ENCODE measurements around the gene TRANK1. TPM values are rescaled to one million over a fixed set of nuclear protein-coding genes. Genes with fewer than 3 reads are reported as not detected.
A peak's percentile ranks its signal among the peaks of the same experiment; 100 is the strongest.

Gene TRANK1
- total and polyA plus RNA-seq, 2 of the 8 experiments (the other 6 are each of a cell fraction or from before 2014, with no cell fraction given), result 2.9 to 8.8 TPM

DNA sequence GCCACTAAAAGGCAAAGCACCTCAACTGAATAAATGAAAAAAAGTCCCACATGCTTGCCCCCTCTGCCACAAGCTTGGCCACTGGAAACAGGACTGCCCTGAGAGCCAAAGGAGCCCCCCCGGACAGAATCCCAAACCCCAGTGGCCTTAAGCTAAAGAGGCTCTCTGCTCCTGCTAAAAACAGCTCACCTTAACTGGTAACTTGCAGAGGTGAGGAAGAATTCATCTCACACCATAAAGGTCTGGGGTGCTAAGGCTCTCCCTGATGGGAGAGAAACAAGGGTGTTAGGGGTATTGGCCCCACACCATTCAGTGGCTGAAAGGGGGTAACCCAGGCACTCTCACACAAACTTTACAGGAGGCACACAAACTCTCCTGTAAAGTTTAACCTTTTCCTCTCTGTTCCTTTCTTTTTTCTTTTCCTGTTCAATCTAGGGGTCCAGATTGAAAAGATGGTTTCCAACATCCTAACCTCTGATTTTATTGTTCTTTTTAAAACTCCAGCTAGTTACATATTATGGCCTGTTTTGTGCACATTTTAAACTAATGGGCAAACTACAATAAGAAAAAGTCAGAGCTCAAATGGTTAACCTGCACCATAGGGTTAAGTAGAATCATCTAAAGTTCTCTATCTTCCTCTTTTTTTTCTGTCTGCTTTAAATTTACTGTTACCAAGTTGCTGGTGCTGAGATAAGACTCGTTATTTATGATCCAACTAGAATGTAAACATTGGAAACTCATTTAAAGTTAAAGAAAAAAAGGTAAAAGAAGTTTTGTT is 19.9 kb downstream of the TRANK1 start:
- FAIRE-seq (no peak), DNase-seq (ENCODE audit: low read depth in 1 of 2, low spot score in 2 of 2) (no peak)
- Histone ChIP-seq H4K8ac (ENCODE audit: extremely low read depth, insufficient read depth, low read length) (no peak overlapping the region), H3K27ac (ENCODE audit: low read depth, low read length) (no peak overlapping the region), H2AK5ac (ENCODE audit: low read depth, low read length) (no peak overlapping the region), H4K20me1 (replicated peaks in 1 of 2; ENCODE audit: control insufficient read depth in 1 of 2, insufficient read depth in 2 of 2, low read length in 2 of 2) (no peaks in the 10 kb centered on the region), H2BK15ac (ENCODE audit: low read length) (no peak overlapping the region), H3K79me2 (ENCODE audit: control insufficient read depth in 1 of 2, insufficient read depth in 2 of 2, low read length in 2 of 2) (no peaks in the 10 kb centered on the region), H3K56ac (replicated peaks; ENCODE audit: insufficient read length, low read depth, low read length) (no peak overlapping the region), H3K9ac (replicated peaks in 1 of 4; ENCODE audit: extremely low read depth in 1 of 4, low read depth in 3 of 4, low read length in 3 of 4) (no peak overlapping the region), H3K4me1 (replicated peaks in 1 of 4; ENCODE audit: control insufficient read depth in 3 of 4, insufficient read depth in 4 of 4, low read length in 3 of 4) (peaks cover 0 to 4% (median 0%) of the 10 kb centered on the region in 4 experiments; a peak in 1 of 7 replicates), H3K79me1 (ENCODE audit: low read depth, low read length) (no peaks in the 10 kb centered on the region), H4K5ac (ENCODE audit: insufficient read length, low read depth, low read length) (no peak overlapping the region), H2BK12ac (ENCODE audit: low read depth, low read length) (no peak overlapping the region), H3K23me2 (ENCODE audit: low read depth, low read length) (no peaks in the 10 kb centered on the region), H4K91ac (replicated peaks; ENCODE audit: insufficient read length, low read length) (no peak overlapping the region), H3K4me2 (ENCODE audit: insufficient read depth in 1 of 2, low read depth in 2 of 2, low read length in 2 of 2) (peak overlapping the region; percentile 5 to 54; a peak in 1 of 4 replicates), H3K9me3 (ENCODE audit: insufficient read depth in 2 of 2, low read depth in 1 of 2, low read length in 1 of 2) (no peaks in the 10 kb centered on the region), H3K18ac (ENCODE audit: extremely low read depth, low read length) (no peak overlapping the region), H3K27me3 (replicated peaks in 1 of 4; ENCODE audit: control insufficient read depth in 3 of 4, extremely low read depth in 1 of 4, insufficient read depth in 3 of 4, low read length in 3 of 4) (no peaks in the 10 kb centered on the region), H2AFZ (ENCODE audit: low read length) (peak overlapping the region; percentile 68; the same call in 1 of the 2 replicates), H3K14ac (ENCODE audit: insufficient read length) (no peak overlapping the region), H3K36me3 (ENCODE audit: control insufficient read depth in 2 of 4, insufficient read depth in 4 of 4, low read length in 3 of 4) (no peaks in the 10 kb centered on the region), H2BK20ac (ENCODE audit: low read length) (no peak overlapping the region), H3K23ac (ENCODE audit: insufficient read length) (no peak overlapping the region), H3K4ac (replicated peaks; ENCODE audit: insufficient read length, low read depth, low read length) (no peak overlapping the region), H2BK5ac (ENCODE audit: low read depth, low read length) (no peak overlapping the region), H2BK120ac (replicated peaks; ENCODE audit: low read depth, low read length) (no peak overlapping the region), H3K4me3 (ENCODE audit: extremely low read depth in 1 of 4, insufficient read depth in 2 of 4, low read depth in 3 of 4, low read length in 4 of 4) (peak overlapping the region in 1 of 4 experiments; percentile 13; a peak in 1 of 8 replicates)
- WGBS, 2 experiments (ENCODE audit: extremely low coverage in 1 of 2, insufficient coverage in 1 of 2, insufficient read length in 1 of 2, insufficient replicate concordance in 2 of 2, low coverage in 1 of 2, low lambda C conversion rate in 2 of 2, missing lambda C conversion rate in 1 of 2), result 70% methylated on average over 2 of the region's 2 CpGs; no CpG with 5 or more reads in 1 of the 2 experiments
- ChIA-PET POLR2A (ENCODE audit: partially characterized antibody) (interaction anchor here (0.7 to 1.7 kb wide), 4 partner anchors 9 to 114 kb away, joined by 3 to 4 read pairs (median 4); partner anchors contain the start of gene TRANK1), CTCF (ENCODE audit: partially characterized antibody) (interaction anchor here (0.7 to 7.7 kb wide), 5 partner anchors 12 to 111 kb away, joined by 3 to 62 read pairs (median 8); no protein-coding TSS in a partner anchor)
- no peak for TF ChIP-seq KDM1A (IDR thresholded peaks at IDR 0.05; ENCODE audit: borderline replicate concordance, low read length)
- TF ChIP-seq, protein P1, sequence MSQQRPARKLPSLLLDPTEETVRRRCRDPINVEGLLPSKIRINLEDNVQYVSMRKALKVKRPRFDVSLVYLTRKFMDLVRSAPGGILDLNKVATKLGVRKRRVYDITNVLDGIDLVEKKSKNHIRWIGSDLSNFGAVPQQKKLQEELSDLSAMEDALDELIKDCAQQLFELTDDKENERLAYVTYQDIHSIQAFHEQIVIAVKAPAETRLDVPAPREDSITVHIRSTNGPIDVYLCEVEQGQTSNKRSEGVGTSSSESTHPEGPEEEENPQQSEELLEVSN (IDR thresholded peaks at IDR 0.05), result no peak
- no peak for TF ChIP-seq BRCA1 (IDR thresholded peaks at IDR 0.05; ENCODE audit: low read depth, low read length)
- TF ChIP-seq SRF (IDR thresholded peaks at IDR 0.05; ENCODE audit: low read depth, low read length), result no peak
- TF ChIP-seq KDM4A (IDR thresholded peaks at IDR 0.05; ENCODE audit: low read depth, low read length, severe bottlenecking), result no peak
- TF ChIP-seq CREB1 (IDR thresholded peaks at IDR 0.05), result no peak
- TF ChIP-seq JUN (IDR thresholded peaks at IDR 0.05; ENCODE audit: low read depth, low read length), result no peak
- no peak for TF ChIP-seq TAF1 (IDR thresholded peaks at IDR 0.05; ENCODE audit: low read depth, low read length)
- TF ChIP-seq POLR2AphosphoS5 (IDR thresholded peaks at IDR 0.05; ENCODE audit: low read depth, low read length), result no peak
- no peak for TF ChIP-seq POU5F1 (IDR thresholded peaks at IDR 0.05; ENCODE audit: low read depth, low read length)
- TF ChIP-seq, protein P2, sequence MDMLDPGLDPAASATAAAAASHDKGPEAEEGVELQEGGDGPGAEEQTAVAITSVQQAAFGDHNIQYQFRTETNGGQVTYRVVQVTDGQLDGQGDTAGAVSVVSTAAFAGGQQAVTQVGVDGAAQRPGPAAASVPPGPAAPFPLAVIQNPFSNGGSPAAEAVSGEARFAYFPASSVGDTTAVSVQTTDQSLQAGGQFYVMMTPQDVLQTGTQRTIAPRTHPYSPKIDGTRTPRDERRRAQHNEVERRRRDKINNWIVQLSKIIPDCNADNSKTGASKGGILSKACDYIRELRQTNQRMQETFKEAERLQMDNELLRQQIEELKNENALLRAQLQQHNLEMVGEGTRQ (IDR thresholded peaks at IDR 0.05; ENCODE audit: low read length), result no peak

All from H1 (cell line).